Astrocyte of the spinal cord (primary cell): ENCODE data around the gene HECA.
"Not testable (repeated sequence)": the region's sequence is repeated elsewhere in the genome, so short reads cannot be mapped to it uniquely, and the experiment has no call there.

Experiments
- DNase-seq: peaks from one replicate; pipeline ENCODE4 v3.0.0; 2011; ENCODE audit warnings: low read depth, low spot score
- H3K4me3 ChIP-seq: 2 replicates; pipeline ENCODE4 v1.5.1; 2011; ENCODE audit warnings: low read depth, mild to moderate bottlenecking, low read length, moderate library complexity
- in situ Hi-C: cut with HindIII; loops from 2 replicates; pipeline ENCODE4 v1.10.0; 2017; ENCODE audit warnings: low sequenced_read_pairs
- TF ChIP-seq, protein P1 (sequence below): IDR thresholded peaks from 2 replicates; pipeline ENCODE4 v1.5.1; 2012; ENCODE audit warnings: low read depth, mild to moderate bottlenecking, low read length, inconsistent platforms

The HECA gene

GRCh38 chr6:139134064-139134395 is 850 bp upstream of the HECA start:
- no peak for DNase-seq
- TF ChIP-seq, protein P1, sequence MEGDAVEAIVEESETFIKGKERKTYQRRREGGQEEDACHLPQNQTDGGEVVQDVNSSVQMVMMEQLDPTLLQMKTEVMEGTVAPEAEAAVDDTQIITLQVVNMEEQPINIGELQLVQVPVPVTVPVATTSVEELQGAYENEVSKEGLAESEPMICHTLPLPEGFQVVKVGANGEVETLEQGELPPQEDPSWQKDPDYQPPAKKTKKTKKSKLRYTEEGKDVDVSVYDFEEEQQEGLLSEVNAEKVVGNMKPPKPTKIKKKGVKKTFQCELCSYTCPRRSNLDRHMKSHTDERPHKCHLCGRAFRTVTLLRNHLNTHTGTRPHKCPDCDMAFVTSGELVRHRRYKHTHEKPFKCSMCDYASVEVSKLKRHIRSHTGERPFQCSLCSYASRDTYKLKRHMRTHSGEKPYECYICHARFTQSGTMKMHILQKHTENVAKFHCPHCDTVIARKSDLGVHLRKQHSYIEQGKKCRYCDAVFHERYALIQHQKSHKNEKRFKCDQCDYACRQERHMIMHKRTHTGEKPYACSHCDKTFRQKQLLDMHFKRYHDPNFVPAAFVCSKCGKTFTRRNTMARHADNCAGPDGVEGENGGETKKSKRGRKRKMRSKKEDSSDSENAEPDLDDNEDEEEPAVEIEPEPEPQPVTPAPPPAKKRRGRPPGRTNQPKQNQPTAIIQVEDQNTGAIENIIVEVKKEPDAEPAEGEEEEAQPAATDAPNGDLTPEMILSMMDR: no peak
- no peak overlapping the region for H3K4me3 ChIP-seq
- in situ Hi-C loops: no loop called here

DNA sequence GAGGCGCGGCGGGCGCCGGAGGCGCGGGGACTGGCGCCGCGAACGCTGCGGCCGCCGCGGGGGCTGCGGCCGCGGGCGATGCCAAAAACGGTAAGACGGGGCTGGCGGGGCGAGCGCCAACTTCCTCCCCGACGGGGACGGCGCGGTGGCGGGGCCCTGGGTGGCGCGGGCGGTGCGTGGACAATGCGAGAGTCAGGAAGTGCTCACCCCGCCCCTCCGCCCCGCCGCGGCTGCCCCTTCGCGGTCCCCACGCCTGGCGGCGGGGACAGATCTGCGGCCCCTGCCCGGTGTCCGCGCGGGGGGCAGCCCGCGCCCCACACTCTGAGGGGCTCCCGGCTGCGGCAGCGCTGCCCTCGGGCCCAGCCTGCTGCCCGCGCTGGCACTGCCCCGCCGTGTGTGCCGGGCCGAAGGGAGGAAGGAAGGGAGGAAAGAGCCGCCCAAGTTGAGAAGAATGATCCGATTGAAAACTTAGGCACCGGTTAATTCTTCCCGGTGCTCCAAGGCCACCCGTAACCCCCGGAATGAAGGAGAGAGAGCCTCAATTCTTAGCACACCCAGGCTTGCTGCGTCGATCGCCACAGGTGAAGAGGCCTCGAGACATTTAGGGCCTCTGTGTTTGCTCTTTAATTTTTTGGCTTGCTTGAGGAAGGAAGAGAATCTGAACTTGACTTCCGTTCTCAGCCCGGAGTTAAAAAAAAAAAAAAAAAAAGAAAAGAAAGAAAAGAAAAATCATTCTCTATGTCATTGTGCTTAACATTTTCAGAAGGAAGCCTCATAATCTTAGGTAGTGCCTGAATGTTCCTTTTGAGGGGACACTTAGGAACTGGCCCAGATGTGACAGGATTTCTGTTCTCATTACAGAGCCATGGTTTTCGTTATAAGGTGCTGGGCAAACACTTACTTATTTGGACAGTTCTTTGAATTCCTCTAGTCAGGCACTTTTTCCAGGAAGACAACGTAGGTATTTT is 982 bp downstream of the HECA start:
- in situ Hi-C loops: no loop called here
- H3K4me3 ChIP-seq: peak overlapping the region; percentile 55
- DNase-seq: peak; percentile 47
- TF ChIP-seq, protein P1: no peak

- H3K4me3 ChIP-seq: no peak overlapping the region
- in situ Hi-C loops: no loop called here
- DNase-seq: no peak
- TF ChIP-seq, protein P1: no peak
Observed at GRCh38 chr6:139137706-139138105, 2.8 kb downstream of the HECA start.

DNA sequence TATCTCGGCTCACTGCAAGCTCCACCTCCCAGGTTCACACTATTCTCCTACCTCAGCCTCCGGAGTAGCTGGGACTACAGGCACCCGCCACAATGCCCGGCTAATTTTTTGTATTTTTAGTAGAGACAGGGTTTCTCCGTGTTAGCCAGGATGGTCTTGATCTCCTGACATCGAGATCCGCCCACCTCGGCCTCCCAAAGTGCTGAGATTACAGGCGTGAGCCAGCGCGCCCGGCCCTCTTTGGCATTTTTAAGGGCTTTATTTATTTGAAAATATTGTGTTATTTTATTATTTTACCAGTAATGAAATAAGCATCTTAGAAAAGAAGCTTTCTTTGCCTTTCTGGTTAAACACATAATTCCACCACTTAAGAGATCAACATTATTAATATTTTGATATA is 6.0 kb downstream of the HECA start:
- H3K4me3 ChIP-seq, in situ Hi-C loops, DNase-seq: not testable (repeated sequence)

GRCh38 chr6:139142262-139142661 is 7.4 kb downstream of the HECA start:
- in situ Hi-C loops: no loop called here
- TF ChIP-seq, protein P1: no peak
- H3K4me3 ChIP-seq: no peak overlapping the region
- DNase-seq: no peak

DNA sequence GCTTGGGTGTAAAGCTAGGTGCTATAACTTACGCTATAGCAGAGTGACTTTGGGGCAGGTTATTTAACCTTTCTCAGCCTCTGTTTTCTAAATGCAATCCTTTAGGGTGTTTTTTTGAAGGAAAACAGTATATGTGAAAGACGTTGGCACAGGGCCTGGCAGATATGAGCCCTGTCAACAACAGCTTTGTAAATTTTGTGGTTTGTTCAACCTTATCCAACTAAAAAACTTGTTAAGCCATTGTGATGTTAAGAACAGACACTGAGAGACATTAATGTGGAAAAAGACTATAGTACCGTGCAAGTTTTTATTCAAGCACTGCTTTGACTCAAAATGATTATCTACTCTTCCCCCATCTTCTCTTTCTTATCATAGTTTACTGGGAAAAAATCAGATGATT is 8.2 kb downstream of the HECA start:
- in situ Hi-C loops: no loop called here
- no peak overlapping the region for H3K4me3 ChIP-seq
- no peak for DNase-seq
- TF ChIP-seq, protein P1: no peak

DNA sequence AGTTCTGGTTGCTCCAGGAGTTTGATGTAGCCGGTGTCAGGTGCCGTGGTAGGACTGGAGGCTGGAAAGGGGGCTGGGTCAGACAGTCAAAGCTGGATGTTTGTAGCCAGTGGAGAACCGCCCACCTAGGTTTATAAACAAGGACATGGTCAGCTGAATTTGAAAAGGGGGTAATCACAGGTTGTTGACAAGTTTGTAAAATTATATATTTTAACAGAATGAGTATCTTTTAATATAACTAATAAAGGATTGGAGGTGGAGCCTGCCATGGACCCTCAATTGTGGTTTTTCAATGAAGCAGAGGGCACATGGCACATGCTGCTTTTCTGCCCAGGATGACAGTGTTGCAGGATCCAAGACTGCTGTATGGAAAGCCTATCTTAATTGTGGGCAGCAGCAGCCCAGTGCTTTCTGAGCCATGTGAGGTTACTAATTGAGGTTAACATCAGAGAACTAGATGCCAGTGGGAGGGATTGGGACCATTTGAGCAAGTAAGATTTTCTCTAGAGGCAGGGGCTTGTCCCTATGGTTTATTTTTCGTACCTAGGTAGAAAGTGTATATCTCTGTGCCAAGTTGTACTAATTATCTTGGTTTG is 9.7 kb downstream of the HECA start:
- DNase-seq: no peak
- H3K4me3 ChIP-seq: no peak overlapping the region
- in situ Hi-C loops: no loop called here
- TF ChIP-seq, protein P1: no peak
